ENCODE measurements around the gene COL16A1. TPM values are rescaled to one million over a fixed set of nuclear protein-coding genes. Genes with fewer than 3 reads are reported as not detected.

Gene COL16A1
- polyA plus RNA-seq, 12 donors, result 76.0 to 346 (median 123) TPM; not detected in 1

- no peak for DNase-seq
These were observed 76.4 kb downstream of the COL16A1 start for GRCh38 chr1:31627301-31627929.

- no peak for DNase-seq
These were observed 77.3 kb downstream of the COL16A1 start for GRCh38 chr1:31626223-31627207.

GRCh38 chr1:31625561-31626222 lies 78.1 kb downstream of the COL16A1 start:
- no peak for DNase-seq

- no peak for DNase-seq
These were observed 78.9 kb downstream of the COL16A1 start for GRCh38 chr1:31624731-31625514.

- no peak for DNase-seq
These were observed 79.5 kb downstream of the COL16A1 start for GRCh38 chr1:31624309-31624708.

GRCh38 chr1:31623365-31623764 lies 80.5 kb downstream of the COL16A1 start:
- no peak for DNase-seq

- no peak for DNase-seq
These were observed 81.7 kb downstream of the COL16A1 start for GRCh38 chr1:31621847-31622730.

GRCh38 chr1:31621498-31621820 lies 82.4 kb downstream of the COL16A1 start:
- DNase-seq, result no peak

GRCh38 chr1:31620631-31621497 lies 83.0 kb downstream of the COL16A1 start:
- no peak for DNase-seq

- DNase-seq, result no peak
These were observed 84.6 kb downstream of the COL16A1 start for GRCh38 chr1:31618916-31619846.

GRCh38 chr1:31617916-31618746 lies 85.7 kb downstream of the COL16A1 start:
- DNase-seq, result peak; percentile 31

- DNase-seq, result no peak
These were observed 86.5 kb downstream of the COL16A1 start, which contains the start of gene HCRTR1 for GRCh38 chr1:31617218-31617915. HCRTR1 (plus strand) TSS chr1:31617689; CDS start chr1:31619193, 1,504 bp downstream.

- DNase-seq, result no peak
These were observed 87.9 kb downstream of the COL16A1 start for GRCh38 chr1:31615939-31616338.

GRCh38 chr1:31615414-31615813 lies 88.4 kb downstream of the COL16A1 start:
- no peak for DNase-seq

GRCh38 chr1:31614414-31615005 lies 89.3 kb downstream of the COL16A1 start:
- no peak for DNase-seq

- DNase-seq, result no peak
These were observed 94.2 kb downstream of the COL16A1 start for GRCh38 chr1:31609514-31610118.
